ENCODE data around the gene TRPC4. TPM values are rescaled to one million over a fixed set of nuclear protein-coding genes. Genes with fewer than 3 reads are reported as not detected.
A peak's percentile ranks its signal among the peaks of the same experiment; 100 is the strongest.

The TRPC4 gene
- total and polyA plus RNA-seq, 9 donors: 0.56 to 1.7 (median 0.85) TPM

DNA sequence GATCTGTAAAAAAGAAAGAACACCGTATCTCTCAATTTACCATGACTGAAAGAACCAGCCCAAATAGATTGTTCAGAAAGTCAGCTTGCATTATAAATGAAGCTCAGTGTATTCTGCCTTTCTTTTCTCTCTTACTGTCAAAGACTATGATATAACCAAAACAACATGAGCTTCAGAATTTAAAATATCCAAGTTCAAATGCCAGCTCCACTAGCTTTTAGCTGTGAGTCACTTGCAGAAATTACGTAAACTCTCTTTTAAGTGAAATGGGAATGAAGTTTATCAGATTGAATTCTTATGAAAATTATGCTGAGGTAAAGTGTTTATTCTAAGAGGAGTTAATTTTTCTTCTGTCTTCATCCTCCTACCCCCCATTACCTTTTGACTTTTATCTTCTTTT, 251.0 kb downstream of the TRPC4 start:
- H3K27ac ChIP-seq (ENCODE audit: low read length): no peak overlapping the region

GRCh38 chr13:37617173-37617572, 252.4 kb downstream of the TRPC4 start:
- H3K27ac ChIP-seq (ENCODE audit: low read length): no peak overlapping the region
- H3K4me1 ChIP-seq (ENCODE audit: control insufficient read depth, insufficient read depth, low read length): no peaks in the 10 kb centered on the region
- no peaks in the 10 kb centered on the region for H3K9me3 ChIP-seq (replicated peaks; ENCODE audit: control insufficient read depth, low read depth, low read length)
- H3K4me3 ChIP-seq (ENCODE audit: low read length): no peak overlapping the region
- 64% methylated on average over 1 of the region's 1 CpG for WGBS (ENCODE audit: insufficient coverage)
- no peaks in the 10 kb centered on the region for H3K27me3 ChIP-seq (ENCODE audit: control insufficient read depth, insufficient read depth, low read length)
- no peak for DNase-seq
- H3K36me3 ChIP-seq (ENCODE audit: control insufficient read depth, insufficient read depth, low read length): no peaks in the 10 kb centered on the region

More for the DNA sequence above, 251.0 kb downstream of the TRPC4 start:
- Histone ChIP-seq H3K4me3 (ENCODE audit: low read length) (no peak overlapping the region), H3K4me1 (ENCODE audit: control insufficient read depth, insufficient read depth, low read length) (no peaks in the 10 kb centered on the region), H3K9me3 (replicated peaks; ENCODE audit: control insufficient read depth, low read depth, low read length) (no peaks in the 10 kb centered on the region), H3K36me3 (ENCODE audit: control insufficient read depth, insufficient read depth, low read length) (no peaks in the 10 kb centered on the region), H3K27me3 (ENCODE audit: control insufficient read depth, insufficient read depth, low read length) (no peaks in the 10 kb centered on the region)
- no peak for DNase-seq
- WGBS (ENCODE audit: insufficient coverage): no CpG with 5 or more reads among the region's 2 CpGs

GRCh38 chr13:37616131-37616530, 253.4 kb downstream of the TRPC4 start:
- Histone ChIP-seq H3K4me3 (ENCODE audit: low read length) (no peak overlapping the region), H3K4me1 (ENCODE audit: control insufficient read depth, insufficient read depth, low read length) (no peaks in the 10 kb centered on the region), H3K27ac (ENCODE audit: low read length) (no peak overlapping the region), H3K36me3 (ENCODE audit: control insufficient read depth, insufficient read depth, low read length) (no peaks in the 10 kb centered on the region), H3K9me3 (replicated peaks; ENCODE audit: control insufficient read depth, low read depth, low read length) (no peaks in the 10 kb centered on the region), H3K27me3 (ENCODE audit: control insufficient read depth, insufficient read depth, low read length) (no peaks in the 10 kb centered on the region)
- DNase-seq: no peak
- WGBS (ENCODE audit: insufficient coverage): no CpG with 5 or more reads among the region's 1 CpG

GRCh38 chr13:37615276-37615675, 254.3 kb downstream of the TRPC4 start:
- Histone ChIP-seq H3K27ac (ENCODE audit: low read length) (no peak overlapping the region), H3K9me3 (replicated peaks; ENCODE audit: control insufficient read depth, low read depth, low read length) (no peaks in the 10 kb centered on the region), H3K36me3 (ENCODE audit: control insufficient read depth, insufficient read depth, low read length) (no peaks in the 10 kb centered on the region), H3K4me1 (ENCODE audit: control insufficient read depth, insufficient read depth, low read length) (no peaks in the 10 kb centered on the region), H3K27me3 (ENCODE audit: control insufficient read depth, insufficient read depth, low read length) (no peaks in the 10 kb centered on the region), H3K4me3 (ENCODE audit: low read length) (no peak overlapping the region)
- no CpG with 5 or more reads among the region's 2 CpGs for WGBS (ENCODE audit: insufficient coverage)
- no peak for DNase-seq

- DNase-seq: no peak
- H3K36me3 ChIP-seq (ENCODE audit: control insufficient read depth, insufficient read depth, low read length): no peaks in the 10 kb centered on the region
- H3K27ac ChIP-seq (ENCODE audit: low read length): no peak overlapping the region
- no peaks in the 10 kb centered on the region for H3K4me1 ChIP-seq (ENCODE audit: control insufficient read depth, insufficient read depth, low read length)
- no peaks in the 10 kb centered on the region for H3K27me3 ChIP-seq (ENCODE audit: control insufficient read depth, insufficient read depth, low read length)
- no CpG with 5 or more reads among the region's 2 CpGs for WGBS (ENCODE audit: insufficient coverage)
- no peak overlapping the region for H3K4me3 ChIP-seq (ENCODE audit: low read length)
- H3K9me3 ChIP-seq (replicated peaks; ENCODE audit: control insufficient read depth, low read depth, low read length): no peaks in the 10 kb centered on the region
Measured at GRCh38 chr13:37613638-37614037, 255.9 kb downstream of the TRPC4 start.

DNA sequence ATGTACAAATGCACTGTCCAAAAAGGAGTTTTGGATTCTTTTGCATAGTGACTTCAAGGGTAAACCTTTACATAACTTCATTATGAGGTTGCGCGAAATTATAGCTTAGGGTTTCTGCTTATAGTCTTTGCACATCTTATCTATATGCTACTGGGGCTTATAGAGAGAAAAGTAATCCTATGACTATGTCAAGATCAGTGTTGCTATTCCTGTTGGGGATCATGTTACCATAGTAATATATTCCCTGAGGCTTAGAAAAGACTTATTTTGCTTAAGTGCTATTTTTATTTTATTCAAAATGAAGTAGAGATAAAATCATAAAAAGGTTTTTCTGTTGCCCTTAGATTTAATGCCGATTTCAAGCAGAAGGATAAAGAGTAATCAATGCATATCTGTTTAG, 256.3 kb downstream of the TRPC4 start:
- Histone ChIP-seq H3K27ac (ENCODE audit: low read length) (no peak overlapping the region), H3K27me3 (ENCODE audit: control insufficient read depth, insufficient read depth, low read length) (no peaks in the 10 kb centered on the region), H3K36me3 (ENCODE audit: control insufficient read depth, insufficient read depth, low read length) (no peaks in the 10 kb centered on the region), H3K4me3 (ENCODE audit: low read length) (no peak overlapping the region), H3K9me3 (replicated peaks; ENCODE audit: control insufficient read depth, low read depth, low read length) (no peaks in the 10 kb centered on the region), H3K4me1 (ENCODE audit: control insufficient read depth, insufficient read depth, low read length) (no peaks in the 10 kb centered on the region)
- no peak for DNase-seq
- WGBS (ENCODE audit: insufficient coverage): no CpG with 5 or more reads among the region's 3 CpGs

- Histone ChIP-seq H3K9me3 (replicated peaks; ENCODE audit: control insufficient read depth, low read depth, low read length) (no peaks in the 10 kb centered on the region), H3K27ac (ENCODE audit: low read length) (no peak overlapping the region), H3K4me3 (ENCODE audit: low read length) (no peak overlapping the region), H3K4me1 (ENCODE audit: control insufficient read depth, insufficient read depth, low read length) (no peaks in the 10 kb centered on the region), H3K27me3 (ENCODE audit: control insufficient read depth, insufficient read depth, low read length) (no peaks in the 10 kb centered on the region), H3K36me3 (ENCODE audit: control insufficient read depth, insufficient read depth, low read length) (no peaks in the 10 kb centered on the region)
- WGBS (ENCODE audit: insufficient coverage): no CpG with 5 or more reads among the region's 1 CpG
- DNase-seq: no peak
Measured at GRCh38 chr13:37608750-37609339, 260.7 kb downstream of the TRPC4 start.

DNA sequence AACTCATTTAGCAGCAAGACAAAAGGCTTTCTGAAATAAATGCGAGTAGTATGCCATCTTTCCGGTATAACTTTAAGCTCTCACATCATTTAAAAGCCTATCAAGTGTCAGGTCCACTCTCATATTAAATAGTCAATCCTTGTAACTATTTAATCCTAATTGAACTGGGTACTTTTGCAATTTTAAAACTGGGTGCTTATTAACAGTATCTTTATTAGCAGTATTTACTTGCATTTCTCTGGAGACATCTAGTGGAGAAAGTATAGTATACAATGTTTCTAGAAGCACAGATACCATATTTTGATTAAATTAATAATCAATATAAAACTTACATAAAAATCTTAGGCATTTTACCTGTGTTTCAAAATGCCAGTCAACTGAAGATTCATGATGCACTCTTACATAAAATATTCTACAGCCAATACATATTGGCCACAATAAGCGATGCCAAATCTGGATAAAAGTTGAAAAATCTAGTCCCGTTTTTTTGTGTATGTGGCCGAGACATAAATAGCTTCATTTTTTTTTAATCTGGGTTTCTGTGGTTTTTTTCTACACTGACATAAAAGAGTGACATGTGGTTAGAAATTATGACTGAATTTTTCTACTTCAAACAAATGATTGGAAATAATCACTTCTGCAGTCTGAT, 266.7 kb downstream of the TRPC4 start:
- WGBS (ENCODE audit: insufficient coverage): no CpG with 5 or more reads among the region's 5 CpGs
- H3K27ac ChIP-seq (ENCODE audit: low read length): no peak overlapping the region
- no peaks in the 10 kb centered on the region for H3K4me1 ChIP-seq (ENCODE audit: control insufficient read depth, insufficient read depth, low read length)
- H3K9me3 ChIP-seq (replicated peaks; ENCODE audit: control insufficient read depth, low read depth, low read length): no peaks in the 10 kb centered on the region
- H3K4me3 ChIP-seq (ENCODE audit: low read length): no peak overlapping the region
- no peaks in the 10 kb centered on the region for H3K27me3 ChIP-seq (ENCODE audit: control insufficient read depth, insufficient read depth, low read length)
- H3K36me3 ChIP-seq (ENCODE audit: control insufficient read depth, insufficient read depth, low read length): no peaks in the 10 kb centered on the region
- peak; percentile 66 for DNase-seq

GRCh38 chr13:37601648-37602440, 267.7 kb downstream of the TRPC4 start:
- no peaks in the 10 kb centered on the region for H3K9me3 ChIP-seq (replicated peaks; ENCODE audit: control insufficient read depth, low read depth, low read length)
- peak overlapping the region; percentile 80 for H3K27ac ChIP-seq (ENCODE audit: low read length)
- H3K4me3 ChIP-seq (ENCODE audit: low read length): no peak overlapping the region
- H3K36me3 ChIP-seq (ENCODE audit: control insufficient read depth, insufficient read depth, low read length): no peaks in the 10 kb centered on the region
- DNase-seq: peak; percentile 78
- H3K4me1 ChIP-seq (ENCODE audit: control insufficient read depth, insufficient read depth, low read length): no peaks in the 10 kb centered on the region
- no CpG with 5 or more reads among the region's 3 CpGs for WGBS (ENCODE audit: insufficient coverage)
- H3K27me3 ChIP-seq (ENCODE audit: control insufficient read depth, insufficient read depth, low read length): no peaks in the 10 kb centered on the region

GRCh38 chr13:37599519-37599918, 270.1 kb downstream of the TRPC4 start:
- Histone ChIP-seq H3K27ac (ENCODE audit: low read length) (peak overlapping the region; percentile 89), H3K9me3 (replicated peaks; ENCODE audit: control insufficient read depth, low read depth, low read length) (no peaks in the 10 kb centered on the region), H3K27me3 (ENCODE audit: control insufficient read depth, insufficient read depth, low read length) (no peaks in the 10 kb centered on the region), H3K4me3 (ENCODE audit: low read length) (peak overlapping the region; percentile 50), H3K36me3 (ENCODE audit: control insufficient read depth, insufficient read depth, low read length) (no peaks in the 10 kb centered on the region), H3K4me1 (ENCODE audit: control insufficient read depth, insufficient read depth, low read length) (no peaks in the 10 kb centered on the region)
- WGBS (ENCODE audit: insufficient coverage): no CpG with 5 or more reads among the region's 2 CpGs
- peak; percentile 59 for DNase-seq

All from muscle of leg (tissue), 11 donors.